ENCODE data around the gene EXOC6B.

DNA sequence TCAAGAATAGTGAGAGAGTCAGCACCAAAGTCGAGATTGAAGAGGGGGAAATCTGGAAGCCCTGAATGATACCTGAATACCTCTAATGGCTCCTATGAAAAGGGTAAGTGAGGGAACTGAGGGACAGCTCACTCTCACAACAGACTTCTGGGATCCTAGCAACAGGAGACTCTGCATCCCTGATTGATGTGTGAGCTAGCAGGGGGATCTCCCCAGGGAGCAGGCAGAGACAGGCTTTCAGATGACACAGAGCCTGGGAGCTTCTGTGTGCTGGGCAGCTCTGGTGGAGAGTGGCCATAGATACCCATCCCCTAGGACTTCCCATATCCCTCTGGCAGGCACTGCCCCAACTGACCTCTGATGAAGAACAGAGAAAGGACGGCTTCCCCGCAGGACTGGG is 206.2 kb downstream of the EXOC6B start:
- TF ChIP-seq POLR2A (IDR thresholded peaks at IDR 0.05) (no peak), CTCF (IDR thresholded peaks at IDR 0.05) (no peak)
